GM13977 (cell line): ENCODE data around the gene FZD7.

ENCODE experiments used
- DNase-seq: peaks from one replicate; pipeline ENCODE4 v3.0.0; 2012; ENCODE audit warnings: low spot score
- CTCF ChIP-seq: IDR thresholded peaks from 2 replicates; pipeline ENCODE4 v1.5.1; 2012; ENCODE audit warnings: mild to moderate bottlenecking, control low read depth; ENCODE audit not compliant: insufficient read depth; ENCODE audit errors: extremely low read depth, missing control alignments
- in situ Hi-C: fragments of 300-500 bp; cut with MboI; formaldehyde crosslinking; loops from one replicate; pipeline ENCODE4 v1.12.0; 2022; ENCODE audit warnings: low sequenced_read_pairs, low pct_unique_long_range_greater_than_20kb, mixed read lengths, inconsistent platforms; ENCODE audit not compliant: unreplicated experiment

Gene FZD7

GRCh38 chr2:202017940-202018339, 15.7 kb upstream of the FZD7 start:
- no peak for DNase-seq
- no peak for TF ChIP-seq CTCF
- in situ Hi-C loops, result no loop called here

DNA sequence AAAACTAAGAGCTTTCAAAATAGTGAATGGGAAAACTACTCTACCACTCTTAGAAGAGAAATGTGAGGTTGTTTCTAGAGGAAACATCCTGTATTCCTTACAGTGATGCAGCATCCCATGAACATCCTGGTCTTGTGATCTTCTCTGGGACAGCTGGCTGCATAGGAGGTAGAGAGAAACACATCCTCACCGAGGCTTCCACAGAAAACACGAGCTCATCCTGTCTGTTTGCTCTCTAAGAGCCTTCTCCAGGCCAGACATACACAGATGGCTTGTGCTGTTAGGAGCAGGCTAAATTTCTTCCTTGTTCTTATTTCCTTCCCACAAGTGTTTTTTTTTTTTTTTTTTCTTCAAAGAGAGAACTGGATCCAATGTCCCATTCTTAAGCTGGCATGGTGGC, 14.7 kb upstream of the FZD7 start:
- no peak for TF ChIP-seq CTCF
- DNase-seq, result no peak
- in situ Hi-C loops, result no loop called here

GRCh38 chr2:202019689-202020450, 13.8 kb upstream of the FZD7 start:
- TF ChIP-seq CTCF, result no peak
- in situ Hi-C loops, result no loop called here

GRCh38 chr2:202022755-202023154, 10.9 kb upstream of the FZD7 start:
- no peak for TF ChIP-seq CTCF
- DNase-seq, result no peak
- in situ Hi-C loops, result no loop called here

More at GRCh38 chr2:202019689-202020450, 13.8 kb upstream of the FZD7 start:
- no peak for DNase-seq

- in situ Hi-C loops, result no loop called here
- no peak for DNase-seq
- no peak for TF ChIP-seq CTCF
These were observed 10.3 kb upstream of the FZD7 start for GRCh38 chr2:202023198-202023903.

- DNase-seq, result no peak
- no peak for TF ChIP-seq CTCF
- in situ Hi-C loops, result no loop called here
These were observed 9.8 kb upstream of the FZD7 start for GRCh38 chr2:202023904-202024266.
